PFSK-1 (cell line): Measurements from ENCODE around the gene HIGD1C.

ENCODE experiments used
- FOXP2 ChIP-seq: optimal IDR thresholded peaks from 2 replicates; pipeline ENCODE3; 2011; ENCODE audit warnings: borderline replicate concordance, control low read depth, inconsistent platforms; ENCODE audit not compliant: insufficient read depth; ENCODE audit errors: extremely low read length, extremely low read depth
- POLR2AphosphoS5 ChIP-seq: IDR thresholded peaks from 2 replicates; pipeline ENCODE4 v1.6.1; 2012; ENCODE audit warnings: low read depth, mild to moderate bottlenecking, control low read depth, low read length, moderate library complexity
- SIN3A ChIP-seq: IDR thresholded peaks from 2 replicates; pipeline ENCODE4 v1.6.1; 2012; ENCODE audit warnings: mild to moderate bottlenecking, low read length, moderate library complexity, borderline replicate concordance; ENCODE audit not compliant: insufficient read depth
- TAF1 ChIP-seq: IDR thresholded peaks from 2 replicates; pipeline ENCODE4 v1.6.1; 2012; ENCODE audit warnings: low read length, control low read depth, borderline replicate concordance; ENCODE audit not compliant: insufficient read depth
- TF ChIP-seq, protein P1 (sequence below), 2 experiments: IDR thresholded peaks; 2 replicates each; pipeline versions ENCODE4 v1.6.1 to v1.8.0; 2011 to 2012; ENCODE audit warnings: low read depth in 2 of 2, low read length in 2 of 2, control low read depth in 1 of 2, inconsistent platforms in 1 of 2, mild to moderate bottlenecking in 1 of 2, moderate library complexity in 1 of 2; ENCODE audit not compliant: insufficient read depth in 1 of 2

HIGD1C gene

DNA sequence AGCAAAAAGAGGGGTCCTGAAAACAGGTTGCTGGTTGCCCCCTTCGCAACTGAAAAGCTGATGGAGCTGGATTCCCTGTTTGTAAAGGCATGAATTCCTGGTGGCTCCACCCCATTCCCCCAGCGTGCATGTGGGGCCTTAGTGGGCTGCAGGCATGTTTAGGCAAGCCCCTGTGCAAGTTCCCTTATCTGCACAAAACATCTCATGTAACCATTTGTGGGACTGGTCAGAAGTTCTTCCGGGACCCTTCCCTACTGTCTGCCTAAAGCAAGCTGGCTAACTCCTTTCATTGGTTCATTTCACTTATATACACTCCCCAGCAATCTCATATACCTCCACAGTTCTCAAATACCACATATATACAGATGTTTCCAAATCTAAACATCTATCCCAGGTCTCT is 24.0 kb upstream of the HIGD1C start:
- TF ChIP-seq POLR2AphosphoS5: no peak
- TF ChIP-seq FOXP2: no peak

DNA sequence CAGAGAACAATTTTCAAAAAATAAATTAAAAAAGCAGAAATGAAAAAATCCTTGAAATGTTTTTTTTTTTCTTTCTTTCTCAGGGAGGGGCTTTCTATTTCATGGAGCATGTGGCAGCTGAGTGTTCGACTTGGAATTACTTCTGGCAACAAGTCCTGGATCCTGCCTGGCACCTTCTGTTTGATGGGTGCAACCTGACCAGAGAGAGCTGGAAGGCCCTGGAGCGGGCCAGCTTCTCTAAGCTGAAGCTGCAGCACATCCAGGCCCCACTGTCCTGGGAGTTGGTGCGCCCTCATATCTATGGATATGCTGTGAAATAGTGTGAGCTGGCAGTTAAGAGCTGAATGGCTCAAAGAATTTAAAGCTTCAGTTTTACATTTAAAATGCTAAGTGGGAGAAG is 22.5 kb upstream of the HIGD1C start:
- TF ChIP-seq FOXP2 (no peak), SIN3A (no peak), POLR2AphosphoS5 (no peak)

DNA sequence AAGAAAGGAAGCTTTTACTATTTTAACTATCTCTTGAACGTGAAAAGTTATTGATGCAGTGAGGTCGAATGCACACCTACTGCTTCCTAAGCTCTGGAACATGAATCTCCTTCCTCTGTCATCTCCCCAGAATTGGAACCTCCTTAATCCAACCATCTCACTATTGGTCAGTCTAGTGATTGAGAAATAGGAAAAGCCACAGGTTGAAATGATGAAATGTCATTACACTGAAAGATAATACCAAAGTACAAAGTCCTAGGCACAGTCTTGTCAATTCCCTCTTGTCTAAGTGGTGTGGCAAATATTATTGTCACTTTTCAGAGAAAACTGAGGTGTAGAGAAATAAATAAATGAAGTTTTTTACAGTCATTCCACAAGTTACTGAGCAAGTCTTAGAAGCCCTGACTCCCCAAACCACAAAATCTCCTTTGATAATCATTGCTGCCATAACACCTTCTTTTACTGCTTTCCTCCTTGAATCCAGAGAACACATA is 19.5 kb upstream of the HIGD1C start:
- TF ChIP-seq SIN3A (no peak), POLR2AphosphoS5 (no peak), TAF1 (no peak), FOXP2 (no peak)
- TF ChIP-seq, protein P1, sequence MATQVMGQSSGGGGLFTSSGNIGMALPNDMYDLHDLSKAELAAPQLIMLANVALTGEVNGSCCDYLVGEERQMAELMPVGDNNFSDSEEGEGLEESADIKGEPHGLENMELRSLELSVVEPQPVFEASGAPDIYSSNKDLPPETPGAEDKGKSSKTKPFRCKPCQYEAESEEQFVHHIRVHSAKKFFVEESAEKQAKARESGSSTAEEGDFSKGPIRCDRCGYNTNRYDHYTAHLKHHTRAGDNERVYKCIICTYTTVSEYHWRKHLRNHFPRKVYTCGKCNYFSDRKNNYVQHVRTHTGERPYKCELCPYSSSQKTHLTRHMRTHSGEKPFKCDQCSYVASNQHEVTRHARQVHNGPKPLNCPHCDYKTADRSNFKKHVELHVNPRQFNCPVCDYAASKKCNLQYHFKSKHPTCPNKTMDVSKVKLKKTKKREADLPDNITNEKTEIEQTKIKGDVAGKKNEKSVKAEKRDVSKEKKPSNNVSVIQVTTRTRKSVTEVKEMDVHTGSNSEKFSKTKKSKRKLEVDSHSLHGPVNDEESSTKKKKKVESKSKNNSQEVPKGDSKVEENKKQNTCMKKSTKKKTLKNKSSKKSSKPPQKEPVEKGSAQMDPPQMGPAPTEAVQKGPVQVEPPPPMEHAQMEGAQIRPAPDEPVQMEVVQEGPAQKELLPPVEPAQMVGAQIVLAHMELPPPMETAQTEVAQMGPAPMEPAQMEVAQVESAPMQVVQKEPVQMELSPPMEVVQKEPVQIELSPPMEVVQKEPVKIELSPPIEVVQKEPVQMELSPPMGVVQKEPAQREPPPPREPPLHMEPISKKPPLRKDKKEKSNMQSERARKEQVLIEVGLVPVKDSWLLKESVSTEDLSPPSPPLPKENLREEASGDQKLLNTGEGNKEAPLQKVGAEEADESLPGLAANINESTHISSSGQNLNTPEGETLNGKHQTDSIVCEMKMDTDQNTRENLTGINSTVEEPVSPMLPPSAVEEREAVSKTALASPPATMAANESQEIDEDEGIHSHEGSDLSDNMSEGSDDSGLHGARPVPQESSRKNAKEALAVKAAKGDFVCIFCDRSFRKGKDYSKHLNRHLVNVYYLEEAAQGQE (IDR thresholded peaks at IDR 0.05; ENCODE audit: insufficient read depth in 1 of 2, low read depth in 2 of 2, low read length in 2 of 2): no peak

DNA sequence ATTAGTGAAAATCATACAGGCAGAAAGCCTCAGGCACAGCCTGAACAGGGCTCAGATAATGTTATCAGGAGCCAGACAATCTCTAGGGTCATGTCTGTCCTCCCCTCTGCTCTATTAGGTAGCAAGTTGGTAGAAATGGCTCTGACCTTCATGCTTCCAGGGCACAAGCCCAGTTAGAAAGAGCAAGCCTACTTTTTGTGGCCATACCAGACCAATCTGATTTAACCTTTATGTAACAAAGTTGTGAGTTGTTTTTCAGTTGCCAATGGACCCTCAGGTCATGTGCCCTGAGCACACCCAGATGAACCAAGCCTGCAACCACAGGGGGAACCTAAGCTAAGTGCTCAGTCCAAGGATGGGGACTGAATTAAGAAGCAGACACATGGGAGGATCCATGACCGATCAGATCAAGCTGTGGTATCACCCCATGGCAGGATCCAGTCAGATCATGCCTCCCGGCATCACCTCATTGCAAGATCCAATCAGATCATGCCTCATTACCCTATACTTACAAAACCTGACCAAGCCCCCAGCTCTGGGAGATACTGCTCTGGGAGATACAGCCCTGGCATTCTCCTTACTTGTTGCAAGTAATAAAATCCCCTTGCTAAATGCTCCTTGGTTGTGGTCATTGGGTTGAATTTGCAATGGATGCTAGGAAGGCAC is 18.8 kb upstream of the HIGD1C start:
- TF ChIP-seq FOXP2 (no peak), POLR2AphosphoS5 (no peak)

DNA sequence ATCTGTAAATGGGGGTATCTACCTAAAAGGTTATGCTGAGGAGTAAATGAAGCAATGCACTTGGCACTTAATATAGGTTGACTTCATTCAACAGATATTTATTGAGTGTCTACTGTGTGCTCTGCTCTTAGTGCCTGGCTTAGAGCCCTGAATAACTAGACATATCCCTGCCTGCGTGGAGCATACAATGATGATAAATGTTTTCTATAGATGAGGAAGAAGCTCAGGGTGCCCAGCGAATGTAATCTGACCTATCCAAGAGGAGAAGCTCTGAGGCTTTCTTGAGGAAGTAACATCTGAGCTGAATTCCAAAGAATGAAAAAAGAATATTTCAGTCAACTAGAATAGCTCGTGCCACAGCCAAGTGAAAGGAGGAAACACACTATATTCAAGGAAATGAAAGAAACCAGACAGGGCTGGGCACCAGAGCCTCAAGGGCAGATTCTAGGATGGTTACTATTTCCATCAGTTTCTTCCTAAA is 17.9 kb upstream of the HIGD1C start:
- TF ChIP-seq POLR2AphosphoS5 (no peak), SIN3A (no peak), TAF1 (no peak), FOXP2 (no peak)
- TF ChIP-seq, protein P1 (IDR thresholded peaks at IDR 0.05; ENCODE audit: insufficient read depth in 1 of 2, low read depth in 2 of 2, low read length in 2 of 2): no peak

DNA sequence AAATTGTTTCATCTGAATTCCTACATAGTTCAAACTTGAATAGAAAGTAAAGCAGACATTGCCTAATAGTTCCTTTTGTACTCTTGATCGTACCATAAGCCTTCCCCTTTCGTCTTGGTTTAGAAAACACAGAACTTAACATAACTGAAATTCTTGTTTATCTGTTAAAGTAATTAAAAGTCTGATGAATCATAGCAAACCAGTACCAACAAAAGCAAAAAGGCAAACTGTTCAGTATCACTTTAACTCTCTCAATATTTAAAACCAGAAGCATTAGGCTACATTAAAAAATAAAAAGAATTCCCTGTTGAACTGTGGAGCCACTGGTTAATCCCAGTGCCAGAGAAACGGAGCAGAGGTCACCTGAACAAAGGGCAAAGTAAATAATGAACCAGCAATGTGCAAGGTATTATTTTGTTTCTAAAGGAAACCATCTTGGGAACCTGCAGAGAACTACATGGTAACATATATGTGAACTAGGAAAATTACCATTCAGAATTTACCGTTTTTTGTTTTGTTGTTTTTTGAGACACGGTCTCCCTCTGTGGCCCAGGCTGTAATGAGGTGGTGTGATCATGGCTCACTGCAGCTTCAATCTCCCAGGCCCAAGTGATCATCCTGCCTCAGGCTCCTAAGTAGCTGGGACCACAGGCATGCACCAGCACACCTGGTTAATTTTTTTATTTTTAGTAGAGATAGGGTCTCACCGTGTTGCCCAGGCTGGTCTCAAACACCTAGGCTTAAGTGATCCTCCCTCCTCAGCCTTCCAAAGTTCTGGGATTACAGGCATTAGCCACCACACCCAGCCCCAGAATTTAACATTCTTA is 17.1 kb upstream of the HIGD1C start:
- TF ChIP-seq POLR2AphosphoS5 (no peak), FOXP2 (no peak), TAF1 (no peak)

DNA sequence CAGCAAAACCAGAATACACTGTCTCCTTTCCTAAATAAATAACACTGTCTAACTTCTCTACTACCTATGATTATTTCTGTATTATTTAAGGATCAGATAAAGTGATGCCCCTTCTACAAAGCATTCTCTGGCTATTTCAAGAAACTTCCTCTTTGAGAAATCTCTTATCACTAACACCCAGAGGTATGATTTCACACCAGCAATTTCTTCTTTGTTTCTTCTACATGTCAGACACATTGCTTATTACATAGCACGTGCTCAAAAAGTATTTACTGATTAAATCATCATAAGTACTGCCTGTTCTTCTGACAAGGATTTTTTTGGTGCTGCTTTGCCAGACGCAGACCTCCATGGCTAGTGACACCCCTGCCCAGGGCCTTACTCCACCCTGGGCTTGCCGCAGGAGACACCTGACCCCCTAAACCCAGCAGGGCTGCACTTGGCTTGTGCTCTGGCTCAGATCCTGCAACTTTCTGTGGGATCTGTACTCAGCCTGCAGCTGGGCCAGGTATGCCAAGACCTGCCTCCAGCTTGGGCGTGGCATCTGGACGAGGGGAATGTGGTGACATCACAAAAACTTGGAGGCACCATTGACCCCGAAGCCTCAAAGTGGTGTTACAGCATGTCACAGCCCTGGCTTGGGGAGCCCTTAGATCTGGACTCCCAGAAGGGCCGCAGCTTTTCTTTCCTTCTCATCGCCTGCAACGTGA is 15.4 kb upstream of the HIGD1C start:
- TF ChIP-seq TAF1: no peak

DNA sequence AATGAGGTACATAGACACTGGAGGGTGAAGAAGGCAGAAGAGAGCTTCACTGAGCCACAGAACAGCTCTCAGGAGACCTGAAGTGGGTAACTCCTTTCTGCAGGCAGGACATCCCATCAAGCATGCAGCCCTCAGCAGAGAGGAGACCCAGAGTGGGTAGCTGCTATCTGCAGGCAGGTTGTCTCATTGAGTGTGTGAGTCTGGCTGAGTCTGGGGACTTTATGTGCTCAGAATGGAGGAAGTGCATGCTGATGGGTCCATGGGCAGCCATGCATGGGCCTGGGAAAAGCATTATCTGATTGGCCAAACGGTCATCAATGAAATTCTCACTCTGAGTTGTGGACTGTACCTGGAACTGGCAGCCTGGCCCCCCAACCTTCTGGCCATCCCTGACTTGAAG is 14.7 kb upstream of the HIGD1C start:
- no peak for TF ChIP-seq SIN3A
- TF ChIP-seq, protein P1 (IDR thresholded peaks at IDR 0.05; ENCODE audit: insufficient read depth in 1 of 2, low read depth in 2 of 2, low read length in 2 of 2): no peak
- no peak for TF ChIP-seq FOXP2
- no peak for TF ChIP-seq POLR2AphosphoS5
- TF ChIP-seq TAF1: no peak
